Femur (tissue), 1 donor: ENCODE measurements around the gene OR51S1.
"Not testable (repeated sequence)": the region's sequence is repeated elsewhere in the genome, so short reads cannot be mapped to it uniquely, and the experiment has no call there.

Source experiments
- DNase-seq: peaks from one replicate; pipeline ENCODE4 v3.0.0-alpha.2; 2017

The OR51S1 gene

DNA sequence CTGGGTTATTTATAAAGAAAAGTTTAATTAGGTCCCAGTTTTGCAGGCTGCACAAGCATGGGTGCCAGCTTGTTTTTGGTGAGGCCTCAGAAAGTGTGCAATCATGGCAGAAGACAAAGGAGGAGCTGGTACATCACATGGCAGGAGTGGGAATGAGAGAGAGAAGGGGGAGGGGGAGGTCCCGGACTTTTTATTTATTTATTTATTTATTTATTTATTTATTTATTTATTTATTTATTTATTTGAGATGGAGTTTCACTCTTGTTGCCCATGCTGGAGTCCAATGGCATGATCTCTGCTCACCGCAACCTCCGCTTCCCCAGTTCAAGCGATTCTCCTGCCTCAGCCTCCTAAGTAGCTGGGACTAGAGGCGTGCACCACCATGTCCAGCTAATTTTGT, 47.7 kb downstream of the OR51S1 start:
- DNase-seq, result not testable (repeated sequence)

DNA sequence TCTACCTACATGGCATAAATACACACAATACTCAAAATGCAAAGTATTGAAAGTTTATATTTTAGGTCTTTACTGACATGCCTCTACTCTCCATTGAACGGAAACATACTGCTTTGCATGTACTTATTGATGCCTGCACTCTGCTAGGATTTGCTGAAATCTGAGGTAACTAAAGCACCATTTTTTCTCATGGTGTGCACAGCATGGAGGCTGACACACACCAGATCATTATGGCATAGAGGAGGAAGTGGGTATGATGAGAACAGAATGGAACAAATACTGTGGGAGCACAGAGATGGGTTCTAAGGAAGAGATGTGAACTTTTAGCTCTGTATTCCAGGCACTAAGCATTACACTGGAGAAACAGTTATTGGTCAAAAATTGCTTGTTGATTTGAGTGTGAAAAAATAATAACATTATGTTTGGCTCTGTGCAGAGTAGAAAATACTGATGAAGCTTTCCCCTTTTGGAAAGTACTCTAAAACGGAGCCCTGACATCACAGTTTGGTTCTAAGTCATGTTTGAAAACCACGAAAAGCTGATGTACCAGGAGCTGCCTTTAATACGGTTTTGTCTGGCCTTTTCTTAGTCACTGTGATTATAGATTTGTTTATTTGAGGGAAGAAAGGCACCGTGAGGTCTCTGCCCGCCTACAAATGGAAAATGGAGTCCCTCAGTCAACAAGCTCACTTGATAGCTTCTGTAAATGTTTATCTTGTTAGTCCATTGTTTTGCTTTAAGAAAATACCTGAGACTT, 50.4 kb downstream of the OR51S1 start:
- DNase-seq, result no peak
